HEK293T (cell line): ENCODE measurements around the gene ASPDH.

Experiments
- ARNT ChIP-seq: fragments of 450-650 bp; IDR thresholded peaks from 2 replicates; pipeline ENCODE4 v1.6.1; 2017; ENCODE audit warnings: mild to moderate bottlenecking
- BHLHE40 ChIP-seq: fragments of 450-650 bp; IDR thresholded peaks from 2 replicates; pipeline ENCODE4 v1.6.1; 2016; ENCODE audit warnings: mild to moderate bottlenecking, moderate library complexity, borderline replicate concordance
- CTBP1 ChIP-seq: fragments of 450-650 bp; IDR thresholded peaks from 2 replicates; pipeline ENCODE4 v1.6.1; 2016; ENCODE audit warnings: borderline replicate concordance
- FOXM1 ChIP-seq: fragments of 450-650 bp; IDR thresholded peaks from 2 replicates; pipeline ENCODE4 v1.6.1; 2017; ENCODE audit warnings: mild to moderate bottlenecking, borderline replicate concordance
- HDGF ChIP-seq: fragments of 450-650 bp; IDR thresholded peaks from 2 replicates; pipeline ENCODE4 v1.6.1; 2017; ENCODE audit warnings: antibody characterized with exemption, borderline replicate concordance
- SP1 ChIP-seq: fragments of 450-650 bp; IDR thresholded peaks from 2 replicates; pipeline ENCODE4 v1.6.1; 2017
- SUZ12 ChIP-seq: fragments of 450-650 bp; IDR thresholded peaks from 2 replicates; pipeline ENCODE4 v1.6.1; 2016; ENCODE audit warnings: mild to moderate bottlenecking
- ZNF384 ChIP-seq: fragments of 450-650 bp; IDR thresholded peaks from 2 replicates; pipeline ENCODE4 v1.6.1; 2016
- TF ChIP-seq, protein P1 (sequence below): fragments of 450-650 bp; IDR thresholded peaks from 2 replicates; pipeline ENCODE4 v1.6.1; 2016

- no peak for TF ChIP-seq BHLHE40
- TF ChIP-seq ZNF384: no peak
- TF ChIP-seq SP1: no peak
- TF ChIP-seq FOXM1: no peak
- no peak for TF ChIP-seq CTBP1
- TF ChIP-seq HDGF: no peak
- no peak for TF ChIP-seq ARNT
- TF ChIP-seq, protein P1, sequence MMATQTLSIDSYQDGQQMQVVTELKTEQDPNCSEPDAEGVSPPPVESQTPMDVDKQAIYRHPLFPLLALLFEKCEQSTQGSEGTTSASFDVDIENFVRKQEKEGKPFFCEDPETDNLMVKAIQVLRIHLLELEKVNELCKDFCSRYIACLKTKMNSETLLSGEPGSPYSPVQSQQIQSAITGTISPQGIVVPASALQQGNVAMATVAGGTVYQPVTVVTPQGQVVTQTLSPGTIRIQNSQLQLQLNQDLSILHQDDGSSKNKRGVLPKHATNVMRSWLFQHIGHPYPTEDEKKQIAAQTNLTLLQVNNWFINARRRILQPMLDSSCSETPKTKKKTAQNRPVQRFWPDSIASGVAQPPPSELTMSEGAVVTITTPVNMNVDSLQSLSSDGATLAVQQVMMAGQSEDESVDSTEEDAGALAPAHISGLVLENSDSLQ: no peak
- no peak for TF ChIP-seq SUZ12
These were observed 7.2 kb upstream of the ASPDH start for GRCh38 chr19:50520822-50521465.
